ENCODE measurements around the gene PGAP2.

Gene PGAP2

DNA sequence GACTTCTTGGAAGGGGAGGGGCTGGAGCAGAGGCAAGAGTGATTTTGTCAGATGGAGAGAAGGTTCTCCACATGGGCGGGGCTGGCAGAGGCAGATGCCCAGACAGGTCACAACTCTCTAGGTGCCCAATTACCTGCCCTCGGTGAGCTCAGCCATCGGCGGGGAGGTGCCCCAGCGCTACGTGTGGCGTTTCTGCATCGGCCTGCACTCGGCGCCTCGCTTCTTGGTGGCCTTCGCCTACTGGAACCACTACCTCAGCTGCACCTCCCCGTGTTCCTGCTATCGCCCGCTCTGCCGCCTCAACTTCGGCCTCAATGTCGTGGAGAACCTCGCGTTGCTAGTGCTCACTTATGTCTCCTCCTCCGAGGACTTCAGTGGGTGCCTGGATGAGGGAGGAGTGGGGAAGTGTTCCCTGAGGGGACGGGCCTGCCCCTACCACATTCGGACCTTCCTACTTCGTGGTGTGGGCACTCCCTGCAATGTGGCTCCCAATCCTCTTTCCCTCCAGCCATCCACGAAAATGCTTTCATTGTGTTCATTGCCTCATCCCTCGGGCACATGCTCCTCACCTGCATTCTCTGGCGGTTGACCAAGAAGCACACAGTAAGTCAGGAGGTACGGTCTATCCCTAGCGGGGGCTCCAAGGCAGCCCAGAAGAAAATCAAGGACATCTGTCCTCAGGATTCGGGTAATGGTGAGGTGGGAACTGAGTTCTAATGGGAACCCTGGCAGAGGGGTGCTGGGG lies 15.6 kb downstream of the PGAP2 start:
- Histone ChIP-seq H3F3A (ENCODE audit: insufficient read depth, low read length) (no peaks in the 10 kb centered on the region), H3K4me2 (ENCODE audit: low read depth, low read length) (no peak overlapping the region), H3K36me3 (replicated peaks; ENCODE audit: insufficient read depth, low read length) (no peaks in the 10 kb centered on the region), H3K9me2 (replicated peaks; ENCODE audit: insufficient read depth, low read length) (no peaks in the 10 kb centered on the region), H3K4me1 (ENCODE audit: low read length) (no peaks in the 10 kb centered on the region), H3K27me3 (replicated peaks; ENCODE audit: insufficient read depth, low read length) (no peaks in the 10 kb centered on the region), H3K9me3 (replicated peaks; ENCODE audit: insufficient read depth, low read length) (no peaks in the 10 kb centered on the region), H3K4me3 (ENCODE audit: low read length) (no peak overlapping the region), H3K27ac (ENCODE audit: low read length) (no peak overlapping the region), H2AFZ (ENCODE audit: low read length) (no peak overlapping the region), H4K20me1 (ENCODE audit: insufficient read depth, low read length) (no peaks in the 10 kb centered on the region), H3K79me2 (ENCODE audit: low read length) (peaks cover 5% of the 10 kb centered on the region; the same call in 1 of the 2 replicates), H3K9ac (ENCODE audit: low read length) (no peak overlapping the region)
- no peak for DNase-seq
- TF ChIP-seq, protein P1, sequence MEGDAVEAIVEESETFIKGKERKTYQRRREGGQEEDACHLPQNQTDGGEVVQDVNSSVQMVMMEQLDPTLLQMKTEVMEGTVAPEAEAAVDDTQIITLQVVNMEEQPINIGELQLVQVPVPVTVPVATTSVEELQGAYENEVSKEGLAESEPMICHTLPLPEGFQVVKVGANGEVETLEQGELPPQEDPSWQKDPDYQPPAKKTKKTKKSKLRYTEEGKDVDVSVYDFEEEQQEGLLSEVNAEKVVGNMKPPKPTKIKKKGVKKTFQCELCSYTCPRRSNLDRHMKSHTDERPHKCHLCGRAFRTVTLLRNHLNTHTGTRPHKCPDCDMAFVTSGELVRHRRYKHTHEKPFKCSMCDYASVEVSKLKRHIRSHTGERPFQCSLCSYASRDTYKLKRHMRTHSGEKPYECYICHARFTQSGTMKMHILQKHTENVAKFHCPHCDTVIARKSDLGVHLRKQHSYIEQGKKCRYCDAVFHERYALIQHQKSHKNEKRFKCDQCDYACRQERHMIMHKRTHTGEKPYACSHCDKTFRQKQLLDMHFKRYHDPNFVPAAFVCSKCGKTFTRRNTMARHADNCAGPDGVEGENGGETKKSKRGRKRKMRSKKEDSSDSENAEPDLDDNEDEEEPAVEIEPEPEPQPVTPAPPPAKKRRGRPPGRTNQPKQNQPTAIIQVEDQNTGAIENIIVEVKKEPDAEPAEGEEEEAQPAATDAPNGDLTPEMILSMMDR (IDR thresholded peaks at IDR 0.05; ENCODE audit: low read length): no peak
- TF ChIP-seq EZH2 (optimal IDR thresholded peaks at IDR 0.05; ENCODE audit: low read depth, low read length): no peak
- TF ChIP-seq EZH2phosphoT487 (IDR thresholded peaks at IDR 0.05; ENCODE audit: low read length): no peak

DNA sequence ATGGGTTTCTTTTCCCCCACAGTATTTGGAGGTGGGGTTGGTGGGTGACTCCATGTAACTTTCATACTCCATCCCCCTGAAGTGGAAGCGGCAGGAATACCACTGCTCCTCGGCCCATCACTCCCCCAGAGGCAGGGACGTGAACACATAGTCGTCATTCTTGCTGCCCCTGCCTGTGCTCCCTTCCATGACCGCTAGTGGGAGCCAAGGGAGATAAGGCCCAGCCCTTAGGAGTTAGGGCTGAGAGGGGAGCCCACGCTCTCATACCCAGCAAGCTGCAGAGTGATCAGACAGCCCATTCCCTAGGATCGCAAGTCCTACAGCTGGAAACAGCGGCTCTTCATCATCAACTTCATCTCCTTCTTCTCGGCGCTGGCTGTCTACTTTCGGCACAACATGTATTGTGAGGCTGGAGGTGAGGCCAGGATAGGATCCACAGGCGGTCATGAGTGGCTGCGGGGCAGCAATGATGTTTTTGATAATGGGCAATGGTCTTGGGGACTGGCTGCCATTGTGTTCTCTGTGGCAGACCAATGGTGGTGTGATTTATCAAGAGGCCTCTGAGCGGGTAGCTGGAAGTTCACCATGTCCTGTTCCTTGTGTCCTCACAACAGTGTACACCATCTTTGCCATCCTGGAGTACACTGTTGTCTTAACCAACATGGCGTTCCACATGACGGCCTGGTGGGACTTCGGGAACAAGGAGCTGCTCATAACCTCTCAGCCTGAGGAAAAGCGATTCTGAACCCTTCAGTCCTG lies 16.5 kb downstream of the PGAP2 start:
- Histone ChIP-seq H3K9me2 (replicated peaks; ENCODE audit: insufficient read depth, low read length) (no peaks in the 10 kb centered on the region), H3K36me3 (replicated peaks; ENCODE audit: insufficient read depth, low read length) (0 out of 2 replicates have a peak, but pooled peaks cover under 1% of the 10 kb centered on the region), H3K27ac (ENCODE audit: low read length) (no peak overlapping the region), H3K79me2 (ENCODE audit: low read length) (peaks cover 6% of the 10 kb centered on the region; the same call in 1 of the 2 replicates), H3K4me1 (ENCODE audit: low read length) (no peaks in the 10 kb centered on the region), H3K4me2 (ENCODE audit: low read depth, low read length) (no peak overlapping the region), H3K27me3 (replicated peaks; ENCODE audit: insufficient read depth, low read length) (no peaks in the 10 kb centered on the region), H3F3A (ENCODE audit: insufficient read depth, low read length) (no peaks in the 10 kb centered on the region), H3K9ac (ENCODE audit: low read length) (no peak overlapping the region), H3K9me3 (replicated peaks; ENCODE audit: insufficient read depth, low read length) (no peaks in the 10 kb centered on the region), H4K20me1 (ENCODE audit: insufficient read depth, low read length) (no peaks in the 10 kb centered on the region), H3K4me3 (ENCODE audit: low read length) (no peak overlapping the region), H2AFZ (ENCODE audit: low read length) (no peak overlapping the region)
- TF ChIP-seq, protein P1 (IDR thresholded peaks at IDR 0.05; ENCODE audit: low read length): peak; percentile 83
- no peak for TF ChIP-seq EZH2phosphoT487 (IDR thresholded peaks at IDR 0.05; ENCODE audit: low read length)
- TF ChIP-seq EZH2 (optimal IDR thresholded peaks at IDR 0.05; ENCODE audit: low read depth, low read length): no peak
- DNase-seq: peak; percentile 62

DNA sequence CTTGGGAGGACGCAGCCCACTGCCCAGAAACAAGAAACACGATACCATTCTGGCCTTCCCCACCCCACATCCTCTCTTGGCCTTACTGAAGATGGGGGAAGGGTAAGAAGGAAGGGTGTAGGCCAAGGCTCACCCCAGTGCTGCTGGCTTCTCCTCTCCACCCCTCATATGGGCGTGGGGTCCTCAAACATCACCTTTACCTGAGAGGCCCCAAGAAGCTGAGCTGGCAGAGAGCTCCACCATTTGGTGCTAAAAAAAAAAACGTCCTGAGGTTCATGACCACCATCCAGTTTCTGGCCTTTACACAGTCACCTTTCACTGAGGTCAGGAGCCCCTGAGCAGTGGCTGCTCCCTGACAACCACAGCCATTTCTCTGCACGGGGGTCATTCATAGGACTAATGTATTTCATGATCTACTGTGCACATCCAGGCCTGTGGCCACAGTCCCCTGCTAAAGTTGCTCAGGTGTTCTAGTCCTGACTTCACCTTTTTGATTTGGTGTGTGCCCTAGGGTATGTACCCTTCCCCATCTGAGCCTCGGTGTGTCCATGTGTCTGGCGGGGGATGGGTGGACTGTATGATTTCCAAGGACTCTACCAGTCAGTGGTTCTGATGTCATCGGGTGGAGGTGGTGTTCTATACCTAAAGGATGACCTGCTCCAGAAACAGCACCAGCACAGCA lies 17.3 kb downstream of the PGAP2 start:
- Histone ChIP-seq H3K4me2 (ENCODE audit: low read depth, low read length) (no peak overlapping the region), H3K36me3 (replicated peaks; ENCODE audit: insufficient read depth, low read length) (0 out of 2 replicates have a peak, but pooled peaks cover 4% of the 10 kb centered on the region), H3K4me3 (ENCODE audit: low read length) (no peak overlapping the region), H3K4me1 (ENCODE audit: low read length) (no peaks in the 10 kb centered on the region), H4K20me1 (ENCODE audit: insufficient read depth, low read length) (no peaks in the 10 kb centered on the region), H2AFZ (ENCODE audit: low read length) (no peak overlapping the region), H3K27me3 (replicated peaks; ENCODE audit: insufficient read depth, low read length) (no peaks in the 10 kb centered on the region), H3K27ac (ENCODE audit: low read length) (no peak overlapping the region), H3K9me2 (replicated peaks; ENCODE audit: insufficient read depth, low read length) (no peaks in the 10 kb centered on the region), H3K79me2 (ENCODE audit: low read length) (peaks cover 13% of the 10 kb centered on the region), H3K9me3 (replicated peaks; ENCODE audit: insufficient read depth, low read length) (no peaks in the 10 kb centered on the region), H3F3A (ENCODE audit: insufficient read depth, low read length) (no peaks in the 10 kb centered on the region), H3K9ac (ENCODE audit: low read length) (no peak overlapping the region)
- no peak for DNase-seq
- no peak for TF ChIP-seq EZH2phosphoT487 (IDR thresholded peaks at IDR 0.05; ENCODE audit: low read length)
- no peak for TF ChIP-seq EZH2 (optimal IDR thresholded peaks at IDR 0.05; ENCODE audit: low read depth, low read length)
- TF ChIP-seq, protein P1 (IDR thresholded peaks at IDR 0.05; ENCODE audit: low read length): no peak

Data from MM.1S (cell line).